H9 (cell line): ENCODE data around the gene CLCA4. TPM values are rescaled to one million over a fixed set of nuclear protein-coding genes. Genes with fewer than 3 reads are reported as not detected.

Experiments used
- DNase-seq: peaks from one replicate; pipeline ENCODE4 v3.0.0-alpha.2; 2017
- H2AFZ ChIP-seq: one replicate; pipeline ENCODE4 v1.6.1; 2013; ENCODE audit warnings: mild to moderate bottlenecking, low read length, control low read depth, moderate library complexity
- H2AK5ac ChIP-seq: 2 replicates; pipeline ENCODE4 v1.6.1; 2013; ENCODE audit warnings: low read length, control low read depth, mixed read lengths; ENCODE audit not compliant: insufficient read length
- H2BK120ac ChIP-seq: one replicate; pipeline ENCODE4 v1.6.1; 2013; ENCODE audit warnings: low read depth, mild to moderate bottlenecking, low read length, control low read depth, inconsistent platforms; ENCODE audit not compliant: poor library complexity, severe bottlenecking
- H2BK12ac ChIP-seq: 2 replicates; pipeline ENCODE4 v1.6.1; 2013; ENCODE audit warnings: low read length, control low read depth, mixed read lengths, low read depth; ENCODE audit not compliant: insufficient read length
- H2BK15ac ChIP-seq: 2 replicates; pipeline ENCODE4 v1.6.1; 2013; ENCODE audit warnings: low read depth, low read length, control low read depth
- H2BK20ac ChIP-seq: one replicate; pipeline ENCODE4 v1.6.1; 2013; ENCODE audit warnings: low read depth, mild to moderate bottlenecking, low read length, control low read depth, inconsistent platforms; ENCODE audit not compliant: poor library complexity, severe bottlenecking
- H2BK5ac ChIP-seq: 2 replicates; pipeline ENCODE4 v1.6.1; 2013; ENCODE audit warnings: low read length, control low read depth, mixed read lengths; ENCODE audit not compliant: insufficient read length
- H3K14ac ChIP-seq: 2 replicates; pipeline ENCODE4 v1.6.1; 2013; ENCODE audit warnings: low read length, control low read depth; ENCODE audit not compliant: insufficient read depth
- H3K18ac ChIP-seq: 2 replicates; pipeline ENCODE4 v1.6.1; 2013; ENCODE audit warnings: low read depth, mild to moderate bottlenecking, mixed read lengths, low read length, control low read depth; ENCODE audit not compliant: insufficient read length
- H3K23ac ChIP-seq: 2 replicates; pipeline ENCODE4 v1.6.1; 2013; ENCODE audit warnings: low read length, control low read depth, mixed read lengths, low read depth; ENCODE audit not compliant: insufficient read length
- H3K23me2 ChIP-seq: 2 replicates; pipeline ENCODE4 v1.6.1; 2013; ENCODE audit warnings: low read depth, mild to moderate bottlenecking, mixed read lengths, low read length, control low read depth; ENCODE audit not compliant: insufficient read length, poor library complexity, severe bottlenecking
- H3K27ac ChIP-seq: 2 replicates; pipeline ENCODE4 v1.5.1; 2013; ENCODE audit warnings: low read length, control low read depth, mixed read lengths, low read depth; ENCODE audit not compliant: insufficient read length
- H3K27me3 ChIP-seq: 2 replicates; pipeline ENCODE4 v1.6.1; 2013; ENCODE audit warnings: low read length, control low read depth, inconsistent platforms; ENCODE audit not compliant: insufficient read depth
- H3K4ac ChIP-seq: 2 replicates; pipeline ENCODE4 v1.6.1; 2013; ENCODE audit warnings: low read depth, mild to moderate bottlenecking, control low read depth, inconsistent platforms, low read length, moderate library complexity
- H3K4me1 ChIP-seq: 2 replicates; pipeline ENCODE4 v1.6.1; 2013; ENCODE audit warnings: low read length, control low read depth, inconsistent platforms; ENCODE audit not compliant: insufficient read depth
- H3K4me2 ChIP-seq: 2 replicates; pipeline ENCODE4 v1.6.1; 2013; ENCODE audit warnings: low read length, control low read depth, mixed read lengths; ENCODE audit not compliant: insufficient read length, insufficient read depth
- H3K56ac ChIP-seq: 2 replicates; pipeline ENCODE4 v1.6.1; 2013; ENCODE audit warnings: low read depth, mild to moderate bottlenecking, mixed read lengths, low read length, control low read depth; ENCODE audit not compliant: insufficient read length
- H3K79me1 ChIP-seq: 2 replicates; pipeline ENCODE4 v1.6.1; 2013; ENCODE audit warnings: low read depth, mild to moderate bottlenecking, moderate library complexity, low read length, control low read depth, inconsistent platforms; ENCODE audit not compliant: insufficient read depth, poor library complexity, severe bottlenecking
- H3K79me2 ChIP-seq: 2 replicates; pipeline ENCODE4 v1.6.1; 2013; ENCODE audit warnings: low read length, control low read depth, inconsistent platforms; ENCODE audit not compliant: insufficient read depth
- H3K9ac ChIP-seq: 2 replicates; pipeline ENCODE4 v1.6.1; 2013; ENCODE audit warnings: low read length, control low read depth, mixed read lengths; ENCODE audit not compliant: insufficient read length; ENCODE audit errors: extremely low read depth
- H3K9me3 ChIP-seq: one replicate; pipeline ENCODE4 v1.6.1; 2013; ENCODE audit warnings: low read depth, low read length, inconsistent platforms; ENCODE audit not compliant: control insufficient read depth
- H3T11ph ChIP-seq: one replicate; pipeline ENCODE4 v1.6.1; 2013; ENCODE audit warnings: mild to moderate bottlenecking, low read length, control low read depth, inconsistent platforms
- H4K20me1 ChIP-seq: one replicate; pipeline ENCODE4 v1.6.1; 2013; ENCODE audit not compliant: control insufficient read depth, insufficient read length, insufficient read depth
- H4K5ac ChIP-seq: 2 replicates; pipeline ENCODE4 v1.6.1; 2013; ENCODE audit warnings: low read depth, mild to moderate bottlenecking, mixed read lengths, low read length, control low read depth; ENCODE audit not compliant: insufficient read length
- H4K8ac ChIP-seq: replicated peaks from 2 replicates; pipeline ENCODE4 v1.6.1; 2013; ENCODE audit warnings: low read length, control low read depth, mixed read lengths, low read depth; ENCODE audit not compliant: insufficient read length
- H4K91ac ChIP-seq: 2 replicates; pipeline ENCODE4 v1.6.1; 2013; ENCODE audit warnings: low read depth, mild to moderate bottlenecking, moderate library complexity, mixed read lengths, low read length, control low read depth; ENCODE audit not compliant: insufficient read length
- H3K27ac Mint-ChIP-seq, 3 experiments: 2 replicates in 2 of 3; 3 replicates in 1 of 3; pipeline ENCODE4 v1.8.0; 2020 to 2021; ENCODE audit warnings: mixed read lengths in 3 of 3, mild to moderate bottlenecking in 1 of 3, moderate library complexity in 1 of 3
- H3K27me3 Mint-ChIP-seq: 2 replicates; pipeline ENCODE4 v1.8.0; 2021; ENCODE audit warnings: low read depth, mild to moderate bottlenecking, moderate library complexity, mixed read lengths
- H3K36me3 Mint-ChIP-seq, 3 experiments: 2 replicates in 2 of 3; 3 replicates in 1 of 3; pipeline ENCODE4 v1.8.0; 2020 to 2021; ENCODE audit warnings: low read depth in 3 of 3, mixed read lengths in 3 of 3; ENCODE audit not compliant: insufficient read depth in 1 of 3
- H3K4me1 Mint-ChIP-seq, 2 experiments: 2 replicates each; pipeline ENCODE4 v1.8.0; 2020; ENCODE audit warnings: mixed read lengths in 2 of 2
- H3K4me3 Mint-ChIP-seq, 2 experiments: 2 replicates in 1 of 2; 3 replicates in 1 of 2; pipeline ENCODE4 v1.8.0; 2020 to 2021; ENCODE audit warnings: mild to moderate bottlenecking in 2 of 2, mixed read lengths in 2 of 2, moderate library complexity in 1 of 2
- H3K9me3 Mint-ChIP-seq, 2 experiments: 2 replicates in 1 of 2; 3 replicates in 1 of 2; pipeline ENCODE4 v1.8.0; 2020; ENCODE audit warnings: mild to moderate bottlenecking in 2 of 2, mixed read lengths in 2 of 2, moderate library complexity in 1 of 2
- WGBS: extraction: QIAGEN DNeasy Blood & Tissue Kit; methylation state at CpG from one replicate; pipeline ENCODE4 v1.1.7; 2013; ENCODE audit warnings: missing lambda C conversion rate, low lambda C conversion rate, mixed read lengths; ENCODE audit not compliant: insufficient read length; ENCODE audit errors: extremely low coverage; 5-methylcytosine and 5-hydroxymethylcytosine counted together
- total RNA-seq: library from RNA; stranded (reverse); gene quantifications from 2 replicates; pipeline ENCODE4 v1.2.1, GENCODE V29; 2021
- TF ChIP-seq, protein P1 (sequence below): fragments of 200-600 bp; sonication (generic); conservative IDR thresholded peaks from 3 replicates; pipeline ENCODE4 v1.8.0; 2021; ENCODE audit warnings: antibody characterized with exemption, mild to moderate bottlenecking

CLCA4 gene
- total RNA-seq, 1 experiment from 2014 or later: not detected

GRCh38 chr1:86616433-86616832 is 69.6 kb downstream of the CLCA4 start:
- Histone ChIP-seq H3K79me1 (no peaks in the 10 kb centered on the region), H4K8ac (no peak overlapping the region), H4K20me1 (no peaks in the 10 kb centered on the region), H2BK20ac (no peak overlapping the region), H3K23ac (no peak overlapping the region), H3K27ac (no peak overlapping the region), H3T11ph (no peak overlapping the region), H4K91ac (no peak overlapping the region), H2AFZ (no peak overlapping the region), H4K5ac (no peak overlapping the region), H3K9ac (no peak overlapping the region), H3K18ac (no peak overlapping the region), H2BK12ac (no peak overlapping the region), H2AK5ac (no peak overlapping the region), H3K14ac (no peak overlapping the region), H3K27me3 (no peaks in the 10 kb centered on the region), H3K56ac (no peak overlapping the region), H3K4ac (no peak overlapping the region), H3K9me3 (peaks cover 7% of the 10 kb centered on the region), H3K23me2 (no peaks in the 10 kb centered on the region), H3K4me2 (no peak overlapping the region), H2BK120ac (no peak overlapping the region), H3K4me1 (no peaks in the 10 kb centered on the region), H2BK5ac (no peak overlapping the region), H3K79me2 (no peaks in the 10 kb centered on the region), H2BK15ac (no peak overlapping the region)
- TF ChIP-seq, protein P1, sequence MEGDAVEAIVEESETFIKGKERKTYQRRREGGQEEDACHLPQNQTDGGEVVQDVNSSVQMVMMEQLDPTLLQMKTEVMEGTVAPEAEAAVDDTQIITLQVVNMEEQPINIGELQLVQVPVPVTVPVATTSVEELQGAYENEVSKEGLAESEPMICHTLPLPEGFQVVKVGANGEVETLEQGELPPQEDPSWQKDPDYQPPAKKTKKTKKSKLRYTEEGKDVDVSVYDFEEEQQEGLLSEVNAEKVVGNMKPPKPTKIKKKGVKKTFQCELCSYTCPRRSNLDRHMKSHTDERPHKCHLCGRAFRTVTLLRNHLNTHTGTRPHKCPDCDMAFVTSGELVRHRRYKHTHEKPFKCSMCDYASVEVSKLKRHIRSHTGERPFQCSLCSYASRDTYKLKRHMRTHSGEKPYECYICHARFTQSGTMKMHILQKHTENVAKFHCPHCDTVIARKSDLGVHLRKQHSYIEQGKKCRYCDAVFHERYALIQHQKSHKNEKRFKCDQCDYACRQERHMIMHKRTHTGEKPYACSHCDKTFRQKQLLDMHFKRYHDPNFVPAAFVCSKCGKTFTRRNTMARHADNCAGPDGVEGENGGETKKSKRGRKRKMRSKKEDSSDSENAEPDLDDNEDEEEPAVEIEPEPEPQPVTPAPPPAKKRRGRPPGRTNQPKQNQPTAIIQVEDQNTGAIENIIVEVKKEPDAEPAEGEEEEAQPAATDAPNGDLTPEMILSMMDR: no peak
- DNase-seq: no peak
- no peak overlapping the region for H3K4me3 Mint-ChIP-seq
- no peak overlapping the region for H3K27ac Mint-ChIP-seq
- no CpG with 5 or more reads among the region's 1 CpG for WGBS
- no peaks in the 10 kb centered on the region for H3K4me1 Mint-ChIP-seq
- H3K27me3 Mint-ChIP-seq: no peaks in the 10 kb centered on the region; the same call in 1 of the 2 replicates
- peaks cover 6 to 26% (median 20%) of the 10 kb centered on the region in 3 experiments; a peak in 6 of 7 replicates for H3K36me3 Mint-ChIP-seq
- H3K9me3 Mint-ChIP-seq: peaks cover 20 to 29% of the 10 kb centered on the region in 2 experiments
